Naive thymus-derived CD4-positive, alpha-beta T cell (primary cell): ENCODE measurements around the gene KCNK6. TPM values are rescaled to one million over a fixed set of nuclear protein-coding genes. Genes with fewer than 3 reads are reported as not detected.
A peak's percentile ranks its signal among the peaks of the same experiment; 100 is the strongest.

Experiments
- ATAC-seq: fragments of 150-1000 bp; cut with Tn5 transposase; 2 replicates; pipeline ENCODE4 v1.10.0; 2021; ENCODE audit warnings: mild to moderate bottlenecking, moderate library complexity
- CTCF ChIA-PET: fragments of 350-600 bp; sonication (Branson Sonifier 250); formaldehyde crosslinking; loops from one replicate; lab custom pipeline; 2021; ENCODE audit warnings: antibody characterized with exemption; lab: Charles Lee
- POLR2A ChIA-PET: fragments of 350-600 bp; sonication (Branson Sonifier 250); formaldehyde crosslinking; loops from one replicate; lab custom pipeline; 2021; ENCODE audit warnings: antibody characterized with exemption, inconsistent platforms; lab: Charles Lee
- DNase-seq, 9 donors: peaks; one replicate each; pipeline versions ENCODE4 v3.0.0 to v3.0.0-alpha.2; 2020 to 2022; ENCODE audit warnings: mixed read lengths in 1 of 9
- H3K27ac ChIP-seq: one replicate; pipeline ENCODE4 v1.7.0; 2013; ENCODE audit warnings: mild to moderate bottlenecking, low read depth, low read length, moderate library complexity
- H3K27me3 ChIP-seq, 2 donors: one replicate each; pipeline ENCODE4 v1.7.0; 2013; ENCODE audit warnings: low read length in 2 of 2, mild to moderate bottlenecking in 2 of 2, moderate library complexity in 2 of 2; ENCODE audit not compliant: control insufficient read depth in 2 of 2, insufficient read depth in 2 of 2
- H3K36me3 ChIP-seq, 3 experiments: 1 replicate in 2 of 3; 2 replicates in 1 of 3; pipeline ENCODE4 v1.7.0; 2013; ENCODE audit warnings: low read length in 3 of 3, mild to moderate bottlenecking in 3 of 3, moderate library complexity in 1 of 3; ENCODE audit not compliant: insufficient read depth in 3 of 3, control insufficient read depth in 2 of 3
- H3K4me1 ChIP-seq, 2 donors: one replicate each; pipeline ENCODE4 v1.7.0; 2013; ENCODE audit warnings: low read length in 2 of 2, mild to moderate bottlenecking in 2 of 2, moderate library complexity in 1 of 2; ENCODE audit not compliant: control insufficient read depth in 2 of 2, insufficient read depth in 2 of 2
- H3K4me3 ChIP-seq: 2 replicates; pipeline ENCODE4 v1.7.0; 2013; ENCODE audit warnings: mild to moderate bottlenecking, low read length
- H3K9me3 ChIP-seq, 3 experiments: 1 replicate in 2 of 3; 2 replicates in 1 of 3; pipeline ENCODE4 v1.7.0; 2013; ENCODE audit warnings: low read length in 3 of 3; ENCODE audit not compliant: control insufficient read depth in 2 of 3
- H3K27ac Mint-ChIP-seq, 9 donors: one replicate each; pipeline ENCODE4 v1.8.0; 2020 to 2022; ENCODE audit warnings: mixed read lengths in 9 of 9, mild to moderate bottlenecking in 8 of 9, moderate library complexity in 5 of 9, inconsistent platforms in 2 of 9
- H3K27me3 Mint-ChIP-seq, 5 donors: one replicate each; pipeline ENCODE4 v1.8.0; 2021 to 2022; ENCODE audit warnings: mixed read lengths in 5 of 5, mild to moderate bottlenecking in 1 of 5
- H3K36me3 Mint-ChIP-seq, 5 donors: one replicate each; pipeline ENCODE4 v1.8.0; 2020 to 2022; ENCODE audit warnings: mixed read lengths in 5 of 5, mild to moderate bottlenecking in 3 of 5, inconsistent platforms in 1 of 5
- H3K4me1 Mint-ChIP-seq, 7 donors: one replicate each; pipeline ENCODE4 v1.8.0; 2020 to 2022; ENCODE audit warnings: mixed read lengths in 7 of 7, mild to moderate bottlenecking in 3 of 7, inconsistent platforms in 1 of 7
- H3K4me3 Mint-ChIP-seq, 10 donors: one replicate each; pipeline ENCODE4 v1.8.0; 2020 to 2022; ENCODE audit warnings: mild to moderate bottlenecking in 10 of 10, mixed read lengths in 10 of 10, moderate library complexity in 6 of 10, inconsistent platforms in 2 of 10
- H3K9me3 Mint-ChIP-seq, 11 donors: one replicate each; pipeline ENCODE4 v1.8.0; 2020 to 2022; ENCODE audit warnings: mixed read lengths in 11 of 11, mild to moderate bottlenecking in 4 of 11, inconsistent platforms in 1 of 11, moderate library complexity in 1 of 11
- intact Hi-C, 2 donors: fragments of 100-400 bp; cut with micrococcal nuclease; formaldehyde crosslinking; loops; one replicate each; pipeline ENCODE4 v1.15.1; 2023
- polyA plus RNA-seq, 2 donors: library from polyadenylated mRNA; unstranded; fragments of 300-500 nt; fragmentation: Illumina TruSeq; gene quantifications; one replicate each; pipeline ENCODE4 v1.2.3, GENCODE V29; 2021
- total RNA-seq, 6 experiments: library from RNA in 5 of 6; stranded (reverse) in 5 of 6; gene quantifications; 1 replicate in 5 of 6; 2 replicates in 1 of 6; pipeline ENCODE4 v1.2.3 and lab custom pipeline; 2021 to 2026

Gene KCNK6
- total and polyA plus RNA-seq, 7 experiments from 2014 or later = 1.8 to 19.9 (median 9.2) TPM

- Histone ChIP-seq H3K36me3 (peaks cover 0 to 35% (median 0%) of the 10 kb centered on the region in 3 experiments), H3K4me1 (peaks cover 3 to 5% of the 10 kb centered on the region in 2 donors), H3K4me3 (no peak overlapping the region), H3K9me3 (no peaks in the 10 kb centered on the region), H3K27ac (no peak overlapping the region), H3K27me3 (no peaks in the 10 kb centered on the region)
- intact Hi-C loops = loop anchor here in 1 of 2 donors (10.0 kb wide), 2 partner anchors 656 to 1096 kb away; partner anchors contain the start of genes ZFP30, ZNF383 and ZNF585B
- ChIA-PET POLR2A (interaction anchor here (0.5 to 1.8 kb wide), 3 partner anchors 9 to 324 kb away, joined by 3 to 6 read pairs (median 4); no protein-coding TSS in a partner anchor), CTCF (no interaction called here)
- Mint-ChIP-seq H3K36me3 (peaks cover 4 to 20% (median 5%) of the 10 kb centered on the region in 5 donors), H3K4me3 (no peak overlapping the region), H3K9me3 (no peaks in the 10 kb centered on the region), H3K27me3 (no peaks in the 10 kb centered on the region), H3K27ac (peak overlapping the region in 1 of 9 donors; percentile 56), H3K4me1 (peaks cover 7 to 24% (median 21%) of the 10 kb centered on the region in 7 donors)
- DNase-seq (no peak), ATAC-seq (no peak)
These were observed 8.7 kb upstream of the KCNK6 start for GRCh38 chr19:38310986-38311385.

- Histone ChIP-seq H3K9me3 (no peaks in the 10 kb centered on the region), H3K4me1 (peaks cover 14 to 30% of the 10 kb centered on the region in 2 donors), H3K27me3 (no peaks in the 10 kb centered on the region), H3K4me3 (peak within 1 kb of the TSS; percentile 90), H3K36me3 (no peaks in the 10 kb centered on the region), H3K27ac (peak within 1 kb of the TSS; percentile 97)
- Mint-ChIP-seq H3K36me3 (peaks cover 0 to 2% (median 0%) of the 10 kb centered on the region in 5 donors), H3K4me3 (peak within 1 kb of the TSS; percentile 87 to 96 (median 91)), H3K4me1 (peaks cover 29 to 57% (median 48%) of the 10 kb centered on the region in 7 donors), H3K9me3 (no peaks in the 10 kb centered on the region), H3K27me3 (no peaks in the 10 kb centered on the region), H3K27ac (peak within 1 kb of the TSS; percentile 90 to 97 (median 93))
- ATAC-seq (peak; percentile 95), DNase-seq (peak; percentile 93 to 97 (median 95))
- CTCF ChIA-PET = no interaction called here
- intact Hi-C loops = loop anchor here (1.0 to 10.0 kb wide), 18 partner anchors 19 to 1101 kb away; partner anchors contain the start of genes CATSPERG (in 2 of the 2), GGN (in 2 of the 2), PSMD8 (in 2 of the 2) and SIPA1L3 (in 2 of the 2)
- POLR2A ChIA-PET = interaction anchor here (0.7 to 1.5 kb wide), 3 partner anchors 21 to 52 kb away, joined by 3 read pairs; no protein-coding TSS in a partner anchor
These were observed 3.8 kb upstream of the KCNK6 start, which contains the start of gene YIF1B for GRCh38 chr19:38315657-38316476. YIF1B (minus strand) TSS chr19:38315947; CDS start chr19:38315917, 30 bp downstream.

GRCh38 chr19:38316477-38317067 lies 3.1 kb upstream of the KCNK6 start:
- peaks cover 34 to 64% (median 55%) of the 10 kb centered on the region in 7 donors for H3K4me1 Mint-ChIP-seq
- POLR2A ChIA-PET = interaction anchor here (0.7 to 1.5 kb wide), 3 partner anchors 21 to 53 kb away, joined by 3 read pairs; no protein-coding TSS in a partner anchor
- peaks cover 0 to 5% (median 0%) of the 10 kb centered on the region in 5 donors for H3K36me3 Mint-ChIP-seq
- no peaks in the 10 kb centered on the region for H3K27me3 Mint-ChIP-seq
- ATAC-seq (peak; percentile 1), DNase-seq (no peak)
- intact Hi-C loops = loop anchor here (1.0 to 10.0 kb wide), 17 partner anchors 19 to 1102 kb away; partner anchors contain the start of genes CATSPERG (in 2 of the 2), GGN (in 2 of the 2), PSMD8 (in 2 of the 2) and SIPA1L3 (in 2 of the 2)
- Histone ChIP-seq H3K9me3 (no peaks in the 10 kb centered on the region), H3K27ac (peak overlapping the region; percentile 97), H3K4me1 (peaks cover 15 to 30% of the 10 kb centered on the region in 2 donors), H3K36me3 (no peaks in the 10 kb centered on the region), H3K27me3 (no peaks in the 10 kb centered on the region), H3K4me3 (peak overlapping the region; percentile 90)
- no peaks in the 10 kb centered on the region for H3K9me3 Mint-ChIP-seq
- peak overlapping the region; percentile 90 to 97 (median 93) for H3K27ac Mint-ChIP-seq
- CTCF ChIA-PET = no interaction called here
- peak overlapping the region; percentile 87 to 96 (median 91) for H3K4me3 Mint-ChIP-seq

- H3K4me1 ChIP-seq = peaks cover 15 to 30% of the 10 kb centered on the region in 2 donors
- no peaks in the 10 kb centered on the region for H3K27me3 ChIP-seq
- no peaks in the 10 kb centered on the region for H3K9me3 ChIP-seq
- no peak for ATAC-seq
- peak in 8 of 9 donors; percentile 23 to 43 (median 34) for DNase-seq
- Mint-ChIP-seq H3K4me3 (peak overlapping the region; percentile 87 to 96 (median 91)), H3K9me3 (no peaks in the 10 kb centered on the region), H3K27ac (peak overlapping the region; percentile 90 to 97 (median 93)), H3K36me3 (peaks cover 0 to 5% (median 2%) of the 10 kb centered on the region in 5 donors), H3K27me3 (no peaks in the 10 kb centered on the region), H3K4me1 (peaks cover 40 to 70% (median 60%) of the 10 kb centered on the region in 7 donors)
- H3K27ac ChIP-seq = peak overlapping the region; percentile 97
- POLR2A ChIA-PET = interaction anchor here (1.0 to 2.0 kb wide), 3 partner anchors 52 to 57 kb away, joined by 3 to 7 read pairs (median 3); partner anchors contain the start of gene PSMD8
- no peaks in the 10 kb centered on the region for H3K36me3 ChIP-seq
- intact Hi-C loops = loop anchor here (2.0 to 10.0 kb wide), 10 partner anchors 60 to 1102 kb away; partner anchors contain the start of genes ACTN4 (in 1 of the 2), ECH1 (in 1 of the 2), EIF3K (in 1 of the 2) and GGN (in 1 of the 2)
- CTCF ChIA-PET = interaction anchor here (1.3 kb wide), 1 partner anchor 19 kb away, joined by 3 read pairs; no protein-coding TSS in a partner anchor
- peak overlapping the region; percentile 90 for H3K4me3 ChIP-seq
These were observed 2.5 kb upstream of the KCNK6 start for GRCh38 chr19:38317104-38317612.

- no peaks in the 10 kb centered on the region for H3K9me3 ChIP-seq
- H3K27me3 Mint-ChIP-seq = no peaks in the 10 kb centered on the region
- H3K4me3 Mint-ChIP-seq = peak overlapping the region; percentile 48 to 89 (median 86)
- peaks cover 0 to 4% (median 3%) of the 10 kb centered on the region in 5 donors for H3K36me3 Mint-ChIP-seq
- POLR2A ChIA-PET = interaction anchor here (0.9 to 2.0 kb wide), 4 partner anchors 17 to 412 kb away, joined by 3 to 7 read pairs (median 4); partner anchors contain the start of genes CATSPERG, PSMD8, SIPA1L3 and SPINT2
- no peaks in the 10 kb centered on the region for H3K27me3 ChIP-seq
- peaks cover 39 to 71% (median 60%) of the 10 kb centered on the region in 7 donors for H3K4me1 Mint-ChIP-seq
- peak overlapping the region; percentile 64 for H3K4me3 ChIP-seq
- H3K27ac ChIP-seq = no peak overlapping the region
- CTCF ChIA-PET = interaction anchor here (0.6 to 1.9 kb wide), 2 partner anchors 74 to 192 kb away, joined by 4 to 5 read pairs; no protein-coding TSS in a partner anchor
- H3K4me1 ChIP-seq = peaks cover 15 to 30% of the 10 kb centered on the region in 2 donors
- DNase-seq = no peak
- peak overlapping the region in 7 of 9 donors; percentile 13 to 78 (median 56) for H3K27ac Mint-ChIP-seq
- intact Hi-C loops = loop anchor here (5.0 to 10.0 kb wide), 9 partner anchors 69 to 1104 kb away; partner anchors contain the start of genes ACTN4 (in 1 of the 2), ECH1 (in 1 of the 2), EIF3K (in 1 of the 2) and GGN (in 1 of the 2)
- no peaks in the 10 kb centered on the region for H3K36me3 ChIP-seq
- no peaks in the 10 kb centered on the region for H3K9me3 Mint-ChIP-seq
- ATAC-seq = no peak
These were observed 985 bp upstream of the KCNK6 start for GRCh38 chr19:38318660-38319059.
